Measurements from ENCODE around the gene GPR137B.

- TF ChIP-seq TBP (optimal IDR thresholded peaks at IDR 0.05; ENCODE audit: low read depth, low read length), result no peak
- no peak for TF ChIP-seq PATZ1 (CRISPR knock-in tag; IDR thresholded peaks at IDR 0.05; ENCODE audit: borderline replicate concordance)
These were observed 12.0 kb upstream of the GPR137B start for GRCh38 chr1:236130372-236130771.

Measured in K562 (cell line).